ENCODE measurements around the gene C1QTNF6.
"Not testable (repeated sequence)": the region's sequence is repeated elsewhere in the genome, so short reads cannot be mapped to it uniquely, and the experiment has no call there.

The C1QTNF6 gene

DNA sequence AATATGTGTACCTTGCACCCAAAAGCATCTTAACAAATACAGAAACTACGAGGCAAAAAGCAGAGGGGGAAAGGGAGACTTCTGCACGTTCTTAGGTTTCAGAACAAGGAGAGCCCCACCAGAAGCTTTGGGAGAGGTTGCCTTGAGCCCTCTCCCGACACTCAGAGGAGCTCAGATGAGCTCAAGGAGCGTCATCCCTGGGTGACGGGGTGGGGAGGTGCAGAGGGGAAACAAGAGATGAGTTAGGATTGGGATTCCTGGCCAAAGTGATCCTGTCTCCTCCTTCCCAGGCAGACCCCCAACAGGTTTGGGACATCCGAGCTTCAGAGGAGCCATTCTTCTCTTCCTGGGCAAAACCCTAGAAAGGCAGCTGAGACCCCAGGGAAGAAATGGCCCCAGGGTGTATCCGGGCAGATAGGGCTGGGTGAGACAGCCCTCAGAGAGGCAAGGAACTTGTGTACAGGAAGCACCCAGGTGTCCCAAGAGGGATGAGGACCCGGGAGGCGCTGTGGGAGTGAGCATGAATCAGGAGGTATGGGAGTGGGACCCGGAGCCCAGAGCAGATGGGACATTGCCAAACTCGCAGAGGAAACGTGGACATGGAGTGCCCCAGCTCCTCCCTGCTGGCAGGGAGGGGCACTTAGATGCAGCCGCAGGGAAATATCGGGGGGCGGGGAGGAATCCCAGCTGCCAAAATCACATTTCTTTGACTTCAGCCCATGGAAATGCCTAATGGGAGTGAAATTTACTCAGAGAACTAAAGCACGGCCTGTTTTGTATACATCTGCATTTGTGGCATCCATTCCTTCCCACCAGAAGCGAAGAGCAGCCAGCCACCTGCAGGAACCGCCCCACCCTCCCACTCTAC is 12.4 kb downstream of the C1QTNF6 start:
- no peak for DNase-seq

DNA sequence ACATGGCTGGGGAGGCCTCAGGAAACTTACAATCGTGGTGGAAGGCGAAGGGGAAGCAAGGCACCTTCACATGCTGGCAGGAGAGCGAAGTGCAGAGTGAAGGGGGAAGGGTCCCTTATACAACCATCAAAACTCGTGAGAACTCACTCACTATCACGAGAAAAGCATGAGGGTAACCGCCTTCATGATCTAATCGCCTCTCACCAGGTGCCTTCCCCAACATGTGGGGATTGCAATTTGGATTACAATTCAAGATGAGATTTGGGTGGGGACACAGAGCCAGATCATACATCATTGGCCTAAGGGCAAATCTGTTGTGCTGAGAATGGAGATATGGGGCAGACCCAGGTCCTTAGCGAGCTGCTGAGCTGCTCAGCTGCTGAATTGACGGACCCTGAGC is 13.1 kb downstream of the C1QTNF6 start:
- no peak for DNase-seq

DNA sequence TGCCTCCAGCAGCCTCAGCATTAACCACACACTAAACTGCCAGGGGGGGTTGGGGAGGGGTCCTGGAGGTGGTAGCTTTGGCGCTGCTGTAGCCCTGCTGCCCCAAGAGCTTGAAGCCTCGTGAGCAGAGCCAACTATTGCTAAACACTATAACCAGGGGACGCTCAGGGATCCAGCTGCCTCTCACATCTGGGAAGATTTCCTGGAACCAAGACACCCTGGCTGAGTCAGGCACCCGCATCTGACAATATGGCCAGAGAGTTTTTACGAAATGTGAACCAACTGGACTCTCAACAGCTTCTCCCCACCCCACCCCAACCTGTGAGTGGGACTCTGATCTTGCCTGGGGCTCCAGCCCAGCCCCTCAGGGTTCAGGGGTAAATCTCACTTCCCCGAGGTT is 14.3 kb downstream of the C1QTNF6 start:
- no peak for DNase-seq

DNA sequence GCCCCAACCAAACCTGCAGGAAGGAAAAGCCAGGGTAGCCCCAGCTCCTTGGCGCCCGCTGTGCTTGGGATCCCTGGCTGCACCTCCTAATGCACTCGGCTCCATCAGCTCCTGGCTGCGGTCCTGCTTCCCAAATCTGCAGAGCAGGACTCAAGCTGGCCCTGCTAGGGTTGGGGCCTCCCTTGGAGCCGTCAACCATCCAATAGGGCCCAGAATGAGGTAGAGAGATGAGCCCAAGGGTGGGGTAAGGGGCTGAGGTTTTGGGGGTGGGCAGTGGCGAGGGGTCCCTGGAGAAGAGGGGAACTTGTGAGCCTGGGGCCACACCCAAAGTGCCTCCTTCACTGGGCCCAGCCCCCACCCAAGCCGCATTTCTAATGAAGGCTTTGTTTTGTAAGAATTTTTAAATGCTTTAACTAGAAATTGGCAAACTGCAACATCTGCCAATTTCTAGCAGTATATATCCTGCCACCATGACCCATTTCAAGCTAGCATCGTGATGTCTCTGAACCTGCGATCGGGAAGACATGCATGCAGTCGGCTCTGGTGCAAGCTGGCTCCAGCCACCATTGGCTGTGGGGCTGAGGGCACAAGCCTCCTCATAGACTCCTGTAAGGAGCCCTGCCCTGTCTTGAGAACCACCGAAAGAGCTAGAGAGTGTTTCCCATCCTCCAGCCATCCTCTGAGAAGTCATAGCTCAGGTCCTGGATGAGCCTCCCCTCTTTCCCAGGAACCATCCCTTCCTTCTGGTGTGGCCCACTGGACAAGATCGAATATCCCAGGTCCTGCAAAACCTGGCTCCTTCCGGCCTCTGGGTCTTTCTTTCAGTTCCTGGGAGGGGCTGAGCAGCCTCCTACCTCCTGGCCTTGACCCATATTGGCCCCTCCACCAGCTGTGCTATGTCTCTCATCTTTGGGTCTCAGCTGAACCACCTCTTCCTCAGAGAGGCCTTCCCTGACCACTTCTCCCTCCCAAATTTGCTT is 15.5 kb downstream of the C1QTNF6 start:
- DNase-seq: no peak

DNA sequence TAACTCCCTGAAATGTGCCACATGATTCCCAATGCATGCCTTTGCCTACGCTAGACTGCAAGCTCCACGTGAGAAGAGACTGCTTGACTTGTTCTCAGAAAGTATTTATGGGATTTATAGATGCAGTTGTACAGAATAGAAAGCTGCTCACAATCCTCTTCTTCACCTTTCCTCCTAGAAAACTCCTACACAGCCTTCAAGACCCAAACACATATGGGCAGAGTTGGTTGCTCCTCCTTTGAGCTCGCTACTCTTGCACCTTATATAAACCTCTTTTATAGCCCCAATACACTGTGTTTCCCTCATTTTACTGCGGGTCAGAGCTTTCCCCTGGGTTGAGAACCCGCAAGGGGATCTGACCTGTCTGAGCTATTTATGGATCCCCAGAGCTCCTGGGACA is 16.4 kb downstream of the C1QTNF6 start:
- DNase-seq: no peak

DNA sequence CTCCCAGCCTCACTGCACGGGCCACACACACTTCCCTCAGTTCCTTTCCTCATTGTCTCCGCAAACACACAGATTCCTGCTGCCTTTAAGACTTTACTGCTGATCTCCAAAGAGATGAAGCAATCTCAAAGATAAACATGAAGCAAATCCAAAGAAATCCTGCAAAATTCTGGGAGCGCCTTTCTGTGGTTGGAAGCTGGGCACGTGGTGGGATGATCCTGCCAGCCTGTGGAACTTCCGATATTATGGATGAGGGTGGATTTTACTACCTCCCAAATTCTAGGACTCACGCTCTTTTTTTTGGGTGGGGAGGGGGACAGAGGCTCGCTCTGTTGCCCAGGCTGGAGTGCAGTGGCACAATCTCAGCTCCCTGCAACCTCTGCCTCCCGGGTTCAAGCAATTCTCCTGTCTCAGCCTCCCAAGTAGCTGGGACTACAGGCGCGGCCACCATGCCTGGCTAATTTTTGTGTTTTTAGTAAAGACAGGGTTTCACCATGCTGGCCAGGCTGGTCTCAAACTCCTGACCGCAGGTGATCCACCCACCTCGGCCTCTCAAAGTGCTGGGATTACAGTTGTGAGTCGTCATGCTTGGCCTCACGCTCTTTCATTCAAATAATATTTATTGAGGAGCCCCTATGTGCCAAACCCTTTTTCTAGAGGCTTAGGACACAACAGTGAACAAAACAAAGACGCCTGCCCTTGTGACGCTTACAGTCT is 17.2 kb downstream of the C1QTNF6 start:
- DNase-seq: not testable (repeated sequence)

DNA sequence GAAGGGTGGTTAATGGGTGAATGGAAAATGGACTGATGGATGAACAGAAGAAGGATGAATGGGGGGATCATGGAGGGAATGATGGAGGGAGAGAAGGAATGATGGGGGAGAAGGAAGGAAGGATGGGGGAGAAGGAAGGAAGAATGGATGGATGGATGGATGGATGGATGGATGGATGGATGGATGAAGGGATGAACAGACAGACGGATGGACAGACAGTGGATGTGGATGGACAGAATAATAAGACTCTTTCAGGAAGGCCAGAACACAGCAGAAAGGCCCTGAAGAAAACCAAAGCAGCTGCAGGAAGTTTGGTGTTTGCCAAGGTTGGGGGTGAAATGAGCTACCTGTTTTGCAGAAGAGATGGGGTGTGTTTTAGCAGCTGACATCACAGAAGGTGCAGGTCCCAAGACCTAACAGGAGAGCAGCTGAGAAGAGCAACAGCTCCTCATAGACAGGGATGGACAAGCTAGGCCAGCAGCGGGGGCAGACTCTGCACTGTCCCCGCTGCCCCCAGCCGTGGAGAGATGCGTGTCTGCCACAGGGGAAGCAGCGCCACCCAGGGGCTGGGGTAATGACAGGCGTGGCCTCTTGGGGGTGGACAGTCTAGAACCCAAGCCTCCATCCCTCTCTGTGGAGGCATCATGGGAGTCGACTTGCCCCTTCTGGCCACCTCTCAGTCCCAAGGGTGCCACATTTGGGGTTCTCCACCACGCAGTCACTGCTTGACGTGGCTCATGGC is 17.9 kb downstream of the C1QTNF6 start:
- DNase-seq: peak in 2 of 6 experiments; percentile 12 to 16

DNA sequence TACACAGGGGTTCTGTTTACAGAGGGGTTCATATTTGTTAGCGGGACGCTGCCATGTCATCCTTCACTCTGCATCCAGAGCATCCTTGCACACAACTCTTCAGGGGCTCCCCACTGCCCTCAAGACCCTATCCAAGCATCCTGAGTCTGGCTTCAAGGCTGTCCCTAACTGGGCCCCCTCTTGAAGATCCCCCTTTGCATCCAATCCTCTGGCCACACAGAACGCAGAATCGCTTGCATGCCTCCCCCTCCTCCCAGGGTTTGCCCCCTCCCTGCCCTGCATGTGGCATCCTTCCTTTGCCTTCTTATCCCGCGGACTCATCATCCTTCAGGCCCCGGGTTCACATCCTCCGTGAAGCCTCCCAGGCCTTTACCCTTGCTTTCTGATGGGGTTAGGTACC is 18.6 kb downstream of the C1QTNF6 start:
- DNase-seq: no peak

DNA sequence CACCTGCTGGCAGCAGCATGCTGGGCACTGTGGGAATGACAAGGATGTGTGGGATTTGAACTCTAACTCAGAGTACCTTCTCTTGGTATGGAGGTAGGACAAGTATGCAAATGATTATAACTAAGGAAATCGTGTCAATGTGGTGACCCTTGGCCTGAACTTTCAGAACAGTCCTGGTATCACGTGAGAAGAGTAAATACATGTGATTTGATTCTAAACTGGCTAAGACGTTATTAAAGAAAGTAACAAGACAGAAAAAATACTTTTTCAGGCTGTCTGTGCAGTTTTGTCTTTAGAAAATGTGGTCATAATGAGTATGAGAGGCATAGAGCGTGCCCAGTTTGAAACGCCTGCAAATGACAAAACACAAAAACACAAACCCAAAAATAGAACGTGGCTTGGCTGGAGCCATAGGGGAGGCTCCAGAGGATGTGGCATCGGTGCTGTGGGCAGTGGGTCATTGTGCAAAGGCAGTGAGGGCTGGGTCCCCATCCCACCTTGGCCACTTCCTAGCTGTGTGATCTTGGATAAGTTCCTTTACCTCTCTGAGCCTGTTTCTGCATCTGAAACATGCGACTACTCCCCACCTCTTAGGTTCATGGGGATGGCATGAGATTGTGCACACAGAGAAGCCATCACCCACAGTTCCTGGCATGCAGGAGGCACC is 19.9 kb downstream of the C1QTNF6 start:
- DNase-seq: no peak

DNA sequence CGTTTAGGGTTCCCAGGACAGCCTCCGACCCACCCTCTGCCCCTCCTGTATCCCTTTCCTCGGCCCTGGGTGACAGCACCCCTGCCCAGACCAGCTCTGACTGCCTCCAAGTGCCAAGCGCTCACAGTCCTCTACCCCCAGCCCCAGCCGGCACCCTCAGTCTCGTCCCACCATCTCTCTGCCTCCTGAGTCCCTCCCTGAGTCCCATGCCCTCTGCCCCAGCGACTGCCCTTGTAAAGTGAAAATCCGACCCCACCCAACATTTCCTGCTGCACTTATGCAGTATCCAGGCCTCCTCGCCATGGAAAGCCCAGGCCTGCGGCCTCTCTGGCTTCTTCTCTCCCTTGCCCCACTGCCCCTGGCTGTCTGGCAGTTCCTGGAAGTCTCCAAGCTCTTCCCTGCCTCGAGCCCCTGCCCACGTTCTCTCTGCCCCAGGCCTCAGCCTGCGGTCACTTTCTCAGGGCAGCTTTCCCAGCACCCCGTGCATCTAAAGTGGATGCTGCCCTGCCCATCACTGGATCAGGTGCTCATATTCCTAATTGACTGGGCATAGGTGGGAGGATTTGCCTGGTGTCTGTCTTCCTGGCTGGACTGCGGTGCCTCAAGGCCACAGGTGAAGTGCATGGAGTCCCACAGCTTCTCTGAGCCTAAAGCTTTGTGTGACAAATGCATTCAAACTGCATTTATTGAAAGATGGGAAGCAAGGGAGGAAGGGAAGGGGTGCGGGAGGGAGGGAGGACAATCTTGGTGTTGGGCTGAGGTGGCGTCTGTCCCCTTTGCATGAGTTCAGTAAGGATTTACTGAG is 20.7 kb downstream of the C1QTNF6 start:
- DNase-seq: no peak

DNA sequence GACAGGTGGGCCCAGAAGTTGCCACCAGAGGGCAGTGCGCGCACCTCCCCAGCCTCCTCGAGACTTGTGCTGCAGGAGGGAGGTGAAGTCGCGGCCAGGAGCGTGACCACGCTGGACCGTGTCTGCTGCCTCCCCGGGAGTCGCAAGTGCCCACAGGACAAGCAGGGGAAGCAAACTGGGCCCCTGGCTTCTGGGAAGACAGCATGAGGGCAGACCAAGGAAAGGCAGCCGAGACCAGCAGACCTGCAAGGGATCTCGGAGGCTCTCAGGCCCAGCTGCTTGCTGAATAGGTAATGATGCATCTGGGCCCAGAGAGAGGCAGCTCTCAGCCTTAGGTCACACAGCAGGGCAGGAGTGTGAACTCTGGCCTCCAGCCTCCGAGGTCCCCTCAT is 21.4 kb downstream of the C1QTNF6 start:
- peak; percentile 53 to 83 (median 74) for DNase-seq

DNA sequence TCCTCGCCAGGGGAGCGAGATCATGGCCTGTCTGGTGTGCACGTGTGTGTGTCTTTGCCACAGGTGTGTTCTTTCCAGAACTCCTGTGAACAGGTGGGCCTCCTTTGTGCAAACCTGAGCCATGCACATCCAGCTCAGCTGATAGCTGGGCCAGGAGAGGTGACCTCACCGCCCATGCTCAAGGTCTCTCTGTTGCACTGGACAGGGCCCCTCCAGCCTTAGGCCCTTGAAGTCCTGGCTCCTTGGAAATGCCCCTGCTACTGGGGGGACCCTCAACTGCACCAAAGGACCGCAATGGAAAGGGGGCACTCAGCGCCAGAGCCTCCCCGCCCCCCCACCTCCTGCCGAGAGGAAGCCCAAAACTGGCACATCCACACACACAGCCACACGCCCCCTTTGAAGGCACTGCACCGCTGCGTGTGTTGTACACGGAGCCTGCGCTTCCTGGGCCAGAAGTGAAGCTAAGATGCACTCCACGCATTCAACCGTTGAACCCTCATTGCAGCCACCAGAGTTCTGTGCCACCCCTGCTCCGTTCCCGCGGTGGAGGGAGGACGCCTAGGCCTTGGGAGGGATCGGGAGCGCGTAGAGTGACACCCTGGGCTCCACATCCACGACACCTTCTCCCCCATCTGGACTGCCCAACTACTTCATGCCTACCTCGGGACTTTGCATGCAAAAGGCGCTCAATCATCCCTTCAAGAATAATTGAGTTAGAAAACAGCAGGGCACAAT is 21.9 kb downstream of the C1QTNF6 start:
- peak in 2 of 6 experiments; percentile 26 to 72 for DNase-seq

DNA sequence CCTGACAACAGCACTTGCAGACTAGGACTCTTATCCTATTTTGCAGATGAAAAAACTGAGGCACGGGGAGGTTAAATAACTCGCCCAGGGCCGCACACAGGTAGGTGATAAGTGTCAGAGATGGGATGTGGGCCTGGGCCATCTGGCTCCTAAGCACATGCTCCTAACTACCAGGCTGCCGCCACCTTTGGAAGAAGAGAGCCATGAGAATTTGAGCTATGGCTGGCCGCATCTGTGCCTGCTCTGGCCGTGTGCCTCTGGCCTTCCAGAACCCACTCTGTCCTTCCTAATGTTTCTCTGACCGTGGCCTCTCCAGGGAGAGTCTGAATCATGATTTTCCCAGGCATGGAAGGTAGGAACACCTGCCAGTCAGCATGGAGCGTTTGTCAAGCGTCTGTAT is 23.0 kb downstream of the C1QTNF6 start:
- no peak for DNase-seq

DNA sequence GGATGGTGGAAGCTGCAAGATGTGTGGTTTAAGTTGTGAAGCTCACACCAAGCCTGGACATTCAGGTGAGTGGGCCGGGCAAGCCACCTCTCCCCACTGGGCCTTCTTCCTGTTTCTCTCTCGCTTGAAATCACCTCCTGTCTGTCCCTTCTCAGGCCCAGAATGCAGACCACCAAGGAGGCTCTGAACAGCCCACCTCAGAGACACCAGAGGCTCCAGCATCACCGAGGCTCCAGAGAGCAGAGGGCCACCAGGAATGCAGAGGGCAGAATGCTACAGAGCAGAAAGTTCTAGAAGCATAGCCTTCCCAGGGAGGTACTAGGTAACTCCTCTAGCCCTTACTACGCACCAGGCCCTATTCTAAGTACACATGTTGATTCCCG is 23.6 kb downstream of the C1QTNF6 start:
- DNase-seq: no peak

DNA sequence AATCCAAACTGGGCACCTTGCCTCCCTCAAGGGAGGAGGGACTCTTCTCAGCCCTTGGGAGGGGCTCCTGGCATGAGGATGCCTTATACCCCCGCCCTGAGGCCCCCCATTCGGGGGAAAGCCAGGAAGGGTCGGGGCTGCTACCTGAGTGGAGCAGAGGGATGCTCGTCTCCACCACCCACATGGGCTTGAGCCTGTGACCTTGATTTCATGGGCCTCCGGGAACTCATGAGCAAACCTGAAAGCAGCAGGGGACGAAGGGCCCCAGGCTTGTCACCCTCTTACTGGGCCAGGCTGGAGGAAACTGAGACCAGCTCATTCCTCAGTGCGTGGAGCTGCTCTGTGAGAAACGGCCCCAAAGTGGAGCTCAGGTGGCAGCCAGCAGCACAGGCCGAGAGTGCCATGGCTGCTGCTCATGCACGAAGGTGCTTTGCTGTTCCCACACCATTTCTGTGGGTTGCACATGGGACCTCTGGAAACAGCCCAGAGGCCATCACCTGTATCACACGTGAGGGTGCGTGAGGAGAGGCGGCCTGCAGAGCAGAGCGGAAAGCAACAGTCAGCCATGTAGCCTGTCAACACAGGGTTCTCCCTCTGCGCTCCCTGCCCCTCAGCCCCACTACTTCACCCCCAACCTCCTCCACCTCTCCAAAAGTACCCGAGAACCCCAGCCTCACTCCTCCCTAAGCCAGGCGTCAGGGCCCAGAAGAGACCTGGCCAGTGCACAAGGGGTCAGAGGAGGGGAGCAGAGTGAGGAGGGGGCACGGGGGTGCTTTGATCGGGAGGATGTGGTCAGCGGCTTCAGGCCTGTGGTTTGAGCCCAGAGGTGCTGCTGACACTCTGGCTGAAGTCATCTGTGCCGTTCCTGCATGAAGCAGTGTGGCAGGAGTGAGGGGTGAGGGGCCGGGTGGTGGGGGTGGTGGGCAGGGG is 24.2 kb downstream of the C1QTNF6 start:
- DNase-seq: no peak

DNA sequence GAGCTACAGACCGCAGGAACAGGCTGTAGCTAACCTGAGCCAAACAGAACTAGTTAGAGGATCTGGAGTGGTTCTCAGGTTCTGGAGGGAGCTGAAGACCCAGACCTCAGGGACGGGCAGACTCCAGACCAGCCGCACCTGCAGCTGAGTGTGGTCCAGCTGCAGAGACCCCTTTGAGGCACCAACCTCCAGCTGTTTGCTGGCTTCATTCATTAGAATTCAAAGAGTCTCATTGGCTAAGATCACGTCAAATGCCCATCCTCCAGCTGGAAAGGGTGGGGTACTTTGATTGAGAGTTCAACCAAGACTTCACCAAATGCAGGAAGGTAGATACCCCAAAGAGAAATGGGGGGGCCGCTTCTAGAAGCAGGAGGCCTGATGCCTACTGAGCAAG is 25.0 kb downstream of the C1QTNF6 start:
- DNase-seq: no peak

DNA sequence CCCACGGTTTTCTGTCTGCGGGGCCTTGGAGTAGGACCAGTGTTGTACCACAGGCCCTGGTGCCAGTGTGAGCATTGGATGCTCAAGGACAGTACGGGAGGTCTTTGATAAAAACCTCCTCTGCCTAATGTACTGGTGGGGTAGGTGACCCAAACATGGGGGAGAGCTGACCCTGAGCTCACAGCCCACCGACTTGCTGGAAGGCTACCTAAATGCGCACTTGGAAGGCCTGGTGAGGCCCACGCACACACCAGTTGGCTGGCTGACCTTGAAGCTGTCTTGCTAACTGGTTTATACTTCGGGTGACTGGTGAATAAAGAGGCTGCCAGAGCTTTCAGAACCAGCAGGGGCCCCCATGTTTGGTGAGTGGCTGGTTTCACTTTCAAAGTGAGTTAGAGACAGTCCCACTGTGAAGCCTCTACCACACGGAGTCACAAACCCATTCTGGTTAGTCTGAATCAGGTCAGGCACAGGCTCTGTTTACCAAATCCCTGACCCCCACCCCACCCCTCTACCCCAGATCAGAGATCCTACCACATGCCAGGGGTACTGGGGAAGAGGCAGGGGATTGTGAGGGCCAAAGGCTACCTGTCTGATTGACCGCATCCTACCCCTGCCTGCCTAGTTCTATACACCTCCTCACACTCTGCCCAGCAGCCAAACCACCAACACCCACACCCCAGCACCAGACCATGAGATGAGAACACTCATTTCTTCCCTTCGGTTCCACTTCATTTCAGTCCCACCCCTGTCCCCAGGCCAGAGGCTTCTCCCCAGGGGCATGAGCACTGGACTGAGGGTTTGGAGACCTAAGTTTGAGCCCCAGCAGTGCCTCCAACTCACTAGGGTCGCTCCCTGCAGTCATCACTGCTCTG is 25.6 kb downstream of the C1QTNF6 start:
- peak in 4 of 6 experiments; percentile 11 to 41 (median 38) for DNase-seq

DNA sequence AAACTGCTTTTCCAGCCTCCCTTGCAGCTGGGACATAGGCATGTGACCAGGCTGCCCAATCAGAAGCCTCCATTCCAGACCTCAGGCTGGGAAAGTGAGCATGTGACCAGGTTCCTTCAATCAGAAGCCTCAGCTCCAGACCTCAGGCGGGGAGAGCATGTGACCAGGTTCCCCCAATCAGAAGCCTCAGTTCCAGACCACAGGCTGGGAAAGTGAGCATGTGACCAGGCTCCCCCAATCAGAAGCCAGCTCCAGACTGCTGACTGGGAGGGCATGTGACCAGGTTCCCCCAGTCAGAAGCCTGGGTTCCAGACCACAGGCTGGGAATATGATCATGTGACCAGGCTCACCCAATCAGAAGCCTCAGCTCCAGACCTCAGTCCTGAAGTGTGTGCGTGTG is 26.6 kb downstream of the C1QTNF6 start:
- no peak for DNase-seq

All from stimulated activated naive CD4-positive, alpha-beta T cell (primary cell).